Measurements from ENCODE around the gene TM4SF18. TPM values are rescaled to one million over a fixed set of nuclear protein-coding genes. Genes with fewer than 3 reads are reported as not detected.

The TM4SF18 gene
- total RNA-seq, 3 donors from 2014 or later: not detected

DNA sequence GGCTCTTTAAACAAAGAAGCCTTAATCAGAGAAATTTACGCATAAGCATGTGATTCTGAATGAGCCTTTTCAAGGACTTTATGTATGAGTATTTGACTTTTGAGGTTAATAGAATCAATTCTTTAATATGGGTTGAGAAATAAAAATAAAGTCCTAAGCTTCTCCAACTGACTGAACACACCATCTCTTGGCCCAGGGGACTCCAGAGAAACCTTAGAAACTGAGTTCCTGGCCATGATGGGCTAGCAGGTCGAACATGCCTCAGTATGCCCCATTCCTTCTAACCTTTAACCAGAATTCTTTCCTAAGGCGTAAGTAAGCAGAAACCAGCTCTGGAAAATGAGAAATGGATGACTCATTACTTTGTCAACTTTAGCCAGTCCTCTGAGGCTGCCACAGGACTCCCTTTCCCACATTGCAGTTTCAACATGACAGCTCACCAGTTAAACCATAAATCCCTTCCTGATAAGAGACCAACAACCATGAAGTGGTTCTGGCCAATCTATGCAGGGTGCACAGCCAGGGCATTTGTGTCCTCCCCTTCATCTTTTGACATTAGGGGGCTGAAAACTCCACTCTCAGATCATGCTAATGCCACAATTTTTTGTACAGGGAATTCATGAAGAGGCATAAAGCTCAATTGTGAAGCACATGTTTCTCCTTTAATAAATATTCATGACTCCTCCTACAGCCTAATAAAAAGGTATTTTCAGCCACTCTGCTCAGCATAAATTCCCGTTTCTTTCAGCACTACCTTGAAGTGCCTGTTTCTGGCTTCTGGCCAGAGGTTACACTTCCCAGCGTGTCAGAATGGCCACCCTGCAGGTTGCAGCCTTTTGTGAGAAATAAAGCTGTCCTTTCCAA, 33.3 kb downstream of the TM4SF18 start:
- ATAC-seq (no peak), DNase-seq (no peak)
- no peaks in the 10 kb centered on the region for H3K36me3 Mint-ChIP-seq (ENCODE audit: insufficient read depth)
- H3K9me3 Mint-ChIP-seq: no peaks in the 10 kb centered on the region
- peaks cover 3% of the 10 kb centered on the region for H3K27me3 Mint-ChIP-seq (ENCODE audit: low read depth)
- H3K4me1 Mint-ChIP-seq (ENCODE audit: low read depth): no peaks in the 10 kb centered on the region
- no peak overlapping the region for H3K4me3 Mint-ChIP-seq

DNA sequence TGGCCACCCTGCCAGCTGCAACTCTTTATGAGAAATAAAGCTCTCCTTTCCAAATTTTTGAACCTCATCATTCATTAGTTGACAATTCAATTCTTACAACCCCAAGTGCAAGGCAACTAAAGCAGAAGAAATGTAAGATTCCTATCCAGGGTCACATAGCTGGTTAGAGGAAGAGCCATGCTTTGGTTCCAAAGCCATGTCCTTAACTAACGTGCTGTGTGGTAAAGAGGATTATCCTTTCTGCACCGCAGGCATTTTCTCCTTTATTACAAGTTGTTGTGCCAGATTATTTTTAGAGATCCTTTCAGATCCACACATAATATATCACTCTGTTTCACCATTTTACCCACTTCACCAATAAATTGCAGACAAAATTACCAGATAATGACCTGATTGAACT, 36.5 kb downstream of the TM4SF18 start:
- Mint-ChIP-seq H3K36me3 (ENCODE audit: insufficient read depth) (no peaks in the 10 kb centered on the region), H3K4me3 (no peak overlapping the region), H3K27me3 (ENCODE audit: low read depth) (no peaks in the 10 kb centered on the region), H3K4me1 (ENCODE audit: low read depth) (no peaks in the 10 kb centered on the region), H3K9me3 (no peaks in the 10 kb centered on the region)
- DNase-seq (no peak), ATAC-seq (no peak)

DNA sequence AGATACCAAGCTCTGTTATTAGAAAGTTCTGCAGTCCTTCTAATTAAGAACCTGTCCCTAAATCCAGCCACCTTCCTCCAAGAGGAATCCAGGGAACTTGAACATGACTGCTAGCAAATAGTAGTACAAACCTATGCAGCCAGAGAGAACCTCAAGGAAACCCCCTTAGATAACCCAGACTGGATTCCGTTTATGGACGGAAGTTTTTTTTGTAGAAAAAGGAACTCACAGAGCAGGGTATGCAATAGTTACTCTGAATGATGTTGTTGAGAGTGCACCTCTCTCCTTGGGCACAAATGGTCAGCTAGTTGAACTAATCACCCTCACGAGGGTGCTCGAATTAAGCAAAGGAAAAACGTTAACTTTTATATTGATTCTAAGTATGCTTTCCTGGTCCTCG, 40.8 kb downstream of the TM4SF18 start:
- H3K27me3 Mint-ChIP-seq (ENCODE audit: low read depth): no peaks in the 10 kb centered on the region
- no peak for ATAC-seq
- H3K4me1 Mint-ChIP-seq (ENCODE audit: low read depth): no peaks in the 10 kb centered on the region
- DNase-seq: no peak
- H3K36me3 Mint-ChIP-seq (ENCODE audit: insufficient read depth): no peaks in the 10 kb centered on the region
- no peaks in the 10 kb centered on the region for H3K9me3 Mint-ChIP-seq
- no peak overlapping the region for H3K4me3 Mint-ChIP-seq

DNA sequence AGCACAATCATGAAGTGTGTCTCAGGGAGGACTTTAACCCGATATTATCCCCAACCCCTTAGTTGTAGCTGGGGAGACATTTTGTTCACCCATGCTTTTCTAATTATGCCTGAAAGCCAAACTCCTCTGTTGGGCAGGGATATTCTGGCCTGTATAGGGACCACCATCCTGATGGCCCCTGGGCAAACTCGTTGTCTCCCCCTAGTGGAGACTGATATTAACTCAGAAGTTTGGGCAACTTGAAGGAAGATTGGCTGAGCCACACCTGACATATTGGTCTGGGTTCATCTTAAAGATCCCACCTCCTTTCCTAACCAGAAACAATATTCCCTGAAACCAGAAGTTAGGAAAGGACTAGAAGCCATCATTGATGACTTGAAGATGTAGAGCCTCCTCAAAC, 42.3 kb downstream of the TM4SF18 start:
- H3K27me3 Mint-ChIP-seq (ENCODE audit: low read depth): no peaks in the 10 kb centered on the region
- no peaks in the 10 kb centered on the region for H3K4me1 Mint-ChIP-seq (ENCODE audit: low read depth)
- ATAC-seq (no peak), DNase-seq (no peak)
- no peak overlapping the region for H3K4me3 Mint-ChIP-seq
- H3K36me3 Mint-ChIP-seq (ENCODE audit: insufficient read depth): no peaks in the 10 kb centered on the region
- no peaks in the 10 kb centered on the region for H3K9me3 Mint-ChIP-seq

DNA sequence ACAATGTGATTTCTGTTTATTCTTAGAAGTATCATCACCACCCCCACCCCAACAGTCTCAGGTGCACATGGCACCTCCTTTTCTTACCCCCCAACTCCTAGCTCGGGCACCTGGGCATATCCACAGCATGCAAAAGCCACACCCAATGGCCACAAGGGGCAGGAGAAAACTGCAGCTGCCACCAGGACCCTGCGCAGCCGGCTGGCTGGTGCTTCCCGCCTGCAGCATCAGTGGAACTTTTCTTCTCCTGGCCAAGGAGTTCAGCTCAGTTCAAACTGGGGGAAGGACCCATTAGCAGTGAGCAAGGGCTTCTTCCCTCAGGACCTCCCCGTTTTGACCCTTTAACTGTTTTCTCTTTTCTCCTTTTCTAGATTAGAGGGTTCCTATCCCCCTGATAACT, 44.8 kb downstream of the TM4SF18 start:
- Mint-ChIP-seq H3K4me1 (ENCODE audit: low read depth) (no peaks in the 10 kb centered on the region), H3K36me3 (ENCODE audit: insufficient read depth) (no peaks in the 10 kb centered on the region), H3K9me3 (no peaks in the 10 kb centered on the region), H3K27me3 (ENCODE audit: low read depth) (no peaks in the 10 kb centered on the region), H3K4me3 (no peak overlapping the region)
- no peak for DNase-seq
- ATAC-seq: no peak

DNA sequence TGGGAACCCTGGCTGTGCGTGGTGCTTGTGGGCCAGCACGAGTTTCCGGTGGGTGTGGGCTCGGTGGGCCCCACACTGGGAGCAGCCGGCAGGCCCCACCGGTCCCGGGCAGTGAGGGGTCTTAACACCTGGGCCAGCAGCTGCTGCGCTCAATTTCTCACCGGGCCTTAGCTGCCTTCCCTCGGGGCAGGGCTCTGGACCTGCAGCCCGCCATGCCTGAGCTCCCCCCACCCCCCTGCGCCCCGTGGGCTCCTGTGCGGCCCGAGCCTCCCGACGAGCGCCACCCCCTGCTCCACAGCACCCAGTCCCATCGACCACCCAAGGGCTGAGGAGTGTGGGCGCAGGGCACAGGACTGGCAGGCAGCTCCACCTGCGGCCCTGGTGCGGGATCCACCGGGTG, 49.4 kb downstream of the TM4SF18 start:
- DNase-seq (no peak), ATAC-seq (no peak)
- no peaks in the 10 kb centered on the region for H3K9me3 Mint-ChIP-seq
- H3K4me1 Mint-ChIP-seq (ENCODE audit: low read depth): no peaks in the 10 kb centered on the region
- H3K36me3 Mint-ChIP-seq (ENCODE audit: insufficient read depth): no peaks in the 10 kb centered on the region
- H3K4me3 Mint-ChIP-seq: no peak overlapping the region
- H3K27me3 Mint-ChIP-seq (ENCODE audit: low read depth): no peaks in the 10 kb centered on the region

DNA sequence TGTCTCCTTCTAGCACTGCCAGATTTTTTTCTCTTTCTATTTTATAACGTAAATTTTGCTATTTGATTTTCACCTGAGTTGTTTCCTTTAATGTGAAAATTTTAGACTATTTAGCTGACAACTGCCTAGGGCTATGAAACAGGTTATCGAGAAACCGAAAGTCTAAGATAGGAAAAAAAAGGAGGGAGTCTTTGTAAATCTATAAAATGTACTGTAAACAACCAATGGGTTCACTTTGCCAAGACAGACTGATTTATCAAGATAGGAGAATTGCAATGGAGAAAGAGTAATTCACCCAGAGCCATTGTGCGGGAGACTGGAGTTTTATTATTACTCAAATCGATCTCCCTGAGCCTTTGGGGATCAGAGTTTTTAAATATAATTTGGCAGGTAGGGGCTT, 50.0 kb downstream of the TM4SF18 start:
- DNase-seq (no peak), ATAC-seq (no peak)
- no peak overlapping the region for H3K4me3 Mint-ChIP-seq
- no peaks in the 10 kb centered on the region for H3K4me1 Mint-ChIP-seq (ENCODE audit: low read depth)
- H3K27me3 Mint-ChIP-seq (ENCODE audit: low read depth): no peaks in the 10 kb centered on the region
- H3K36me3 Mint-ChIP-seq (ENCODE audit: insufficient read depth): no peaks in the 10 kb centered on the region
- H3K9me3 Mint-ChIP-seq: no peaks in the 10 kb centered on the region

DNA sequence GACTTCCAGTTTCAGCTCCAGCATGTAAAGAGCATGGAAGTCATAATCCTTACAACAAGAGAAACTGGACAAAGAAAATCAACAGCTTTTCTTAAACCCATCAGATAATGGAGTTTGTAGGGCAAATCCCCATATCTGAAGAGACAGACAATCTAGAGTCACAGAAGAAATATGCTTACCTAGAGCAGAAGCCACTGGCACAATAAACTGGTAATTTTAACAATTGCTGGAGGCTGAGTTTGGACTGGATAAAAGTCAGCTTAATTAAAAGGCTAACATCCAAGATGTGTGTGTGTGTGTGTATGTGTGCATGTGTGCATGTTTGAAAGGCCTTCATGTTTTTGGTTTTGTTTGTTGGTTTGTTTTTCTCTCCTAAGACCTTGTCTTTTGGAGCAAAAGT, 50.6 kb downstream of the TM4SF18 start:
- no peak overlapping the region for H3K4me3 Mint-ChIP-seq
- H3K36me3 Mint-ChIP-seq (ENCODE audit: insufficient read depth): no peaks in the 10 kb centered on the region
- DNase-seq: no peak
- H3K4me1 Mint-ChIP-seq (ENCODE audit: low read depth): peaks cover 2% of the 10 kb centered on the region
- ATAC-seq: no peak
- H3K27me3 Mint-ChIP-seq (ENCODE audit: low read depth): no peaks in the 10 kb centered on the region
- H3K9me3 Mint-ChIP-seq: no peaks in the 10 kb centered on the region

DNA sequence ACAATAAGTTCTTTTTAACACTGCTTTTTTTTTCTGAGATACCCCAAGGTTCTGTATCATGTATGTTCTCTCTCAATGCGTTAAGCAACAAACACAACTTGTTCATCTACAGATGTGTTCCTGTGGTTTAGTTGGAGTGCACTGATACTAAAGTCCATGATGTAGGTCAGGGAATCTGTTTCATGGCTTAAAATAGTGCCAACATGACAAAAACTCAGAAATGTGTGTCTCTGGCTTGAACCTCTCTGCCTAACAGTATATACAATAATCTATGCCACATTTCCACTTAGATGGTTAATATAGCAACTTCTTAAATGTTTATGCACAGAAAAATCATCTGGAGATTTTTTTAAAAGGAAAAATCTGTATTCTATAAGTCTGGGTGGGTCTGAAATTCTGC, 51.1 kb downstream of the TM4SF18 start:
- no peaks in the 10 kb centered on the region for H3K27me3 Mint-ChIP-seq (ENCODE audit: low read depth)
- no peak for DNase-seq
- no peak for ATAC-seq
- H3K4me3 Mint-ChIP-seq: no peak overlapping the region
- H3K9me3 Mint-ChIP-seq: no peaks in the 10 kb centered on the region
- H3K4me1 Mint-ChIP-seq (ENCODE audit: low read depth): peaks cover 7% of the 10 kb centered on the region
- H3K36me3 Mint-ChIP-seq (ENCODE audit: insufficient read depth): no peaks in the 10 kb centered on the region

DNA sequence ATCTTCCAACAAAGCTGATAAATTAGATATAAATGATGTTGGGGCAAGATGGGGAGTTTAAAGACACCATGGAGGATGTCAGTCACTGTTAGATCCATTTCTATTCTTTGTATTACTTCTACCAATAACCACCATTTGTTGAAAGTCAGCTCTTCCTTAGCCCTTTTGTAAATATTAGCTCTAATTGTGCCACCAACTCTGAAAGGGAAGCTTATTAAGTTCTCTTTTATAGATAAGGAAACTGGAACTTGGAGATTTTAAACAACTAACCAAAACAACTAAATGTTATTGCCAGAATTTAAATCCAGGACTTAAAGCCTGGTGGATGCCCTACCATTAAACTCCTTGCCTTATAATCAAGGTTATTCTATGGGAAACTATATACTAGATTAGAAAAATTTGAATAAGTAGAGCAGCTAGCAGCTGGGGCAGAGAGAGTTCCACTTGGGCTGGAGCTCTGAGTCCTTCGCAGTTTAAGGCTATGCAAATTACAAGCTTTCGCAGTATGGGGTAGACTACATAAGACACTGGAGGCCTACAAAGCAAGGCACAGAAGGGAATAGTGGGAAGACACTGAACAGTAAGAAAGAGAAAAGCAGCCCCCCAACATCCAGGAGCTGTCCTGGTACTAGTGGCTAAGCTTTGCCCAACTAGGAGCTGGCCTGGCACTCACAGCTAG, 52.6 kb downstream of the TM4SF18 start:
- no peak overlapping the region for H3K4me3 Mint-ChIP-seq
- DNase-seq (no peak), ATAC-seq (no peak)
- H3K27me3 Mint-ChIP-seq (ENCODE audit: low read depth): no peaks in the 10 kb centered on the region
- H3K4me1 Mint-ChIP-seq (ENCODE audit: low read depth): peaks cover 16% of the 10 kb centered on the region
- H3K9me3 Mint-ChIP-seq: no peaks in the 10 kb centered on the region
- no peaks in the 10 kb centered on the region for H3K36me3 Mint-ChIP-seq (ENCODE audit: insufficient read depth)

DNA sequence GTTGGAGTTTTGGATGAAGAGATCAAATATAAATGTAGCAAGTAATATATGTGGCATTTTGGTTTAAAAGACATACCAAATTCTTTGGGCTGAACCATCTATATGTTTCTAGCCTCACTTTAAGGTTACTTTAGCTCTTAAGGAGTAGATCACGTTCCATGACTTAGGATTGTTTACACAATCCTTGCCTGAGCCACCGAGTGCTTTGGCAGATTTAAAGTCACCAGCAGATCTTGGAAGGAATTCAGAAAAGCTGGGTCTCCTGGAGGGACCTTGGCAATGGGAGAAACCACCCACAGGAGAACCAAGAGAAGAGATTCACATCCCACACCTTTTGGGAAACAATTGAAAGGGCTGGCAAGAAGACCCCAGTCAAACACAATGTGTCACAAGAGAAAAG, 54.5 kb downstream of the TM4SF18 start:
- Mint-ChIP-seq H3K9me3 (no peaks in the 10 kb centered on the region), H3K36me3 (ENCODE audit: insufficient read depth) (no peaks in the 10 kb centered on the region), H3K4me3 (no peak overlapping the region), H3K4me1 (ENCODE audit: low read depth) (peaks cover 16% of the 10 kb centered on the region), H3K27me3 (ENCODE audit: low read depth) (no peaks in the 10 kb centered on the region)
- no peak for DNase-seq
- no peak for ATAC-seq

DNA sequence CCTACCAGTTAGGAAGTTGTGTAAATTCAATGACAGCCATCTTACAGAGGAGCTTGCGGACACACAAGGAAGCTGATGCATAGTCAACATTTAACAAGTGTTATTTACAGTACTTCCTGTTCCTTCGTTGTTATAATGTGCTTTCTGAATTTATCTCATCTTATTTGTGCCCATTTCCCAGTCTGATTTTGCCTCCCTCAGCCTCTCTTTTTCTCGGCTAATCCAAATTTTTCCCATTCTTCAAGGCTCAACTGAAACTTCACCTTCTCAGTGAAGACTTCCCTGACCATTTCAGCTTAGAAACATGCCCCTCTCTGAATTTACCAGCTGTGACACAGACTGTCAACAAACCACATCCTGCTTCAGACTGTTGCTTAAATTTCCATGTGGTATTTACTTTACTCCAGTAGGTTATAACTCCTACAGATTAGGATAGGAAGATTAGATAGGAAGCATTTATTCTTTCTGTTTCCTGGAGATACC, 56.1 kb downstream of the TM4SF18 start:
- peaks cover 16% of the 10 kb centered on the region for H3K4me1 Mint-ChIP-seq (ENCODE audit: low read depth)
- peak overlapping the region; percentile 73 for H3K4me3 Mint-ChIP-seq
- ATAC-seq (peak; percentile 38 to 43), DNase-seq (no peak)
- no peaks in the 10 kb centered on the region for H3K36me3 Mint-ChIP-seq (ENCODE audit: insufficient read depth)
- H3K27me3 Mint-ChIP-seq (ENCODE audit: low read depth): no peaks in the 10 kb centered on the region
- H3K9me3 Mint-ChIP-seq: no peaks in the 10 kb centered on the region

DNA sequence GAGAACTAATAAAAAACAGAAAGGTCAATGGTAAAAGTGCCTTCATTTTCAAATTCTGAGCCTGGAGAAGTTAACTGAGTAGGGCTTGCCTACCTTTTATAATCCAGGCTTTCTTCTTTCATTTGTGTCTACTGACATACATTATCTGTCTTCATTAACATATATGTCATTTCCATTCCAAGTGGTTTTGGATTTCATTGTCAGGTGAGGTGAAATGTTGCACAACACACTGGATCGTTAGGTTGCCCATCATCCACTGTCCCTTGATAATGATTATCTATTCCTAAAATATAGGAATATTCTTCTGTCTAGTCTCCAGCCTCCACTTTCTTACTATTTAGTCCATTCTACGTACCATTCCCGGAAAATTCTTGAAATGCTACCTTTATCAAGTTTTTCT, 56.8 kb downstream of the TM4SF18 start:
- no peaks in the 10 kb centered on the region for H3K36me3 Mint-ChIP-seq (ENCODE audit: insufficient read depth)
- ATAC-seq (no peak), DNase-seq (no peak)
- H3K27me3 Mint-ChIP-seq (ENCODE audit: low read depth): no peaks in the 10 kb centered on the region
- no peaks in the 10 kb centered on the region for H3K9me3 Mint-ChIP-seq
- no peak overlapping the region for H3K4me3 Mint-ChIP-seq
- peaks cover 16% of the 10 kb centered on the region for H3K4me1 Mint-ChIP-seq (ENCODE audit: low read depth)

DNA sequence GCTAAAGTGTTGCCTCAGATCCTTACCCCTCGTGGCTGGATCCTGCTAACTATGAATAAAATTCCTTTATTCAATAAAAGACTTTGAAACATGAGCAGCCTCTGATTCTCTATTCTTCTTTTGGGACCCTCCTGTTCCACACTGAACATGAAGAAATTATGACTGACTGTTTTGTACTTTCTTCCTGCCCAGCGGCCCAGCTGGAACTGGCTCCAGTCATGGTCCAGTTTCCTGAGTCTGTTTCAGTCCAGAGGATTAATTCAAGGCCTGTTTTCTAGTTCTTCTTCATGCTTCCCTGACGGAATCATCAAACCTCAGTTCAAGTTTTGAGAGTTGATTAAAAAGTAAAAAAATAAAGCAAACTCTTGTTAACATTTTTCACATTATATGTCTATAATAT, 59.2 kb downstream of the TM4SF18 start:
- ATAC-seq (no peak), DNase-seq (no peak)
- H3K36me3 Mint-ChIP-seq (ENCODE audit: insufficient read depth): no peaks in the 10 kb centered on the region
- no peaks in the 10 kb centered on the region for H3K27me3 Mint-ChIP-seq (ENCODE audit: low read depth)
- H3K4me3 Mint-ChIP-seq: no peak overlapping the region
- H3K9me3 Mint-ChIP-seq: no peaks in the 10 kb centered on the region
- peaks cover 16% of the 10 kb centered on the region for H3K4me1 Mint-ChIP-seq (ENCODE audit: low read depth)
